ENCODE measurements around the gene ZBTB39. TPM values are rescaled to one million over a fixed set of nuclear protein-coding genes. Genes with fewer than 3 reads are reported as not detected.
A peak's percentile ranks its signal among the peaks of the same experiment; 100 is the strongest.

The ZBTB39 gene
- total and polyA plus RNA-seq, 2 donors from 2014 or later = 1.4 to 6.6 TPM

- H3K9ac ChIP-seq (ENCODE audit: low read length in 3 of 3) = no peak overlapping the region
- H3K9me3 ChIP-seq (ENCODE audit: control insufficient read depth in 2 of 3, insufficient read depth in 1 of 3, low read length in 3 of 3) = no peaks in the 10 kb centered on the region
- intact Hi-C loops (cut with DNase I) = loop anchor here (10.0 kb wide), 1 partner anchor 229 kb away; the partner anchor contains the start of gene HSD17B6
- no peak for TF ChIP-seq CTCF (IDR thresholded peaks at IDR 0.05; ENCODE audit: borderline replicate concordance, extremely low read depth, insufficient read depth)
- no peaks in the 10 kb centered on the region for H3K27me3 ChIP-seq (ENCODE audit: control insufficient read depth, insufficient read depth, low read length)
- FAIRE-seq = no peak
- no peak overlapping the region for H3K4me3 ChIP-seq (ENCODE audit: low read length in 3 of 3)
- peak overlapping the region in 1 of 2 donors; percentile 5 for H3K27ac ChIP-seq (ENCODE audit: low read depth in 2 of 2, low read length in 2 of 2)
- DNase-seq = no peak
- H3K4me1 ChIP-seq (ENCODE audit: control insufficient read depth in 2 of 3, insufficient read depth in 2 of 3, low read depth in 1 of 3, low read length in 3 of 3) = peaks cover 0 to 9% (median 9%) of the 10 kb centered on the region in 3 donors
- peaks cover 0 to 2% (median 0%) of the 10 kb centered on the region in 3 donors for H3K36me3 ChIP-seq (ENCODE audit: control insufficient read depth in 2 of 3, insufficient read depth in 3 of 3, low read length in 3 of 3)
Measured at GRCh38 chr12:56994231-56994746, 12.1 kb downstream of the ZBTB39 start.

GRCh38 chr12:56993346-56993745 is 13.0 kb downstream of the ZBTB39 start:
- H3K36me3 ChIP-seq (ENCODE audit: control insufficient read depth in 2 of 3, insufficient read depth in 3 of 3, low read length in 3 of 3) = peaks cover 0 to 2% (median 0%) of the 10 kb centered on the region in 3 donors
- H3K4me3 ChIP-seq (ENCODE audit: low read length in 3 of 3) = no peak overlapping the region
- DNase-seq (no peak), FAIRE-seq (no peak)
- H3K9me3 ChIP-seq (ENCODE audit: control insufficient read depth in 2 of 3, insufficient read depth in 1 of 3, low read length in 3 of 3) = no peaks in the 10 kb centered on the region
- H3K27ac ChIP-seq (ENCODE audit: low read depth in 2 of 2, low read length in 2 of 2) = no peak overlapping the region
- H3K27me3 ChIP-seq (ENCODE audit: control insufficient read depth, insufficient read depth, low read length) = no peaks in the 10 kb centered on the region
- H3K4me1 ChIP-seq (ENCODE audit: control insufficient read depth in 2 of 3, insufficient read depth in 2 of 3, low read depth in 1 of 3, low read length in 3 of 3) = peaks cover 0 to 9% (median 9%) of the 10 kb centered on the region in 3 donors
- intact Hi-C loops (cut with DNase I) = loop anchor here (10.0 kb wide), 1 partner anchor 229 kb away; the partner anchor contains the start of gene HSD17B6
- TF ChIP-seq CTCF (IDR thresholded peaks at IDR 0.05; ENCODE audit: borderline replicate concordance, extremely low read depth, insufficient read depth) = no peak
- H3K9ac ChIP-seq (ENCODE audit: low read length in 3 of 3) = no peak overlapping the region

- H3K27ac ChIP-seq (ENCODE audit: low read depth in 2 of 2, low read length in 2 of 2) = peak overlapping the region; percentile 40 to 62
- H3K36me3 ChIP-seq (ENCODE audit: control insufficient read depth in 2 of 3, insufficient read depth in 3 of 3, low read length in 3 of 3) = no peaks in the 10 kb centered on the region
- TF ChIP-seq CTCF (IDR thresholded peaks at IDR 0.05; ENCODE audit: borderline replicate concordance, extremely low read depth, insufficient read depth) = no peak
- no peak overlapping the region for H3K4me3 ChIP-seq (ENCODE audit: low read length in 3 of 3)
- no peaks in the 10 kb centered on the region for H3K9me3 ChIP-seq (ENCODE audit: control insufficient read depth in 2 of 3, insufficient read depth in 1 of 3, low read length in 3 of 3)
- intact Hi-C loops (cut with DNase I) = loop anchor here (10.0 kb wide), 1 partner anchor 227 kb away; the partner anchor contains the start of gene HSD17B6
- H3K9ac ChIP-seq (ENCODE audit: low read length in 3 of 3) = no peak overlapping the region
- DNase-seq (peak in 1 of 5 donors; percentile 50), FAIRE-seq (no peak)
- H3K4me1 ChIP-seq (ENCODE audit: control insufficient read depth in 2 of 3, insufficient read depth in 2 of 3, low read depth in 1 of 3, low read length in 3 of 3) = peaks cover 0 to 9% (median 0%) of the 10 kb centered on the region in 3 donors
- H3K27me3 ChIP-seq (ENCODE audit: control insufficient read depth, insufficient read depth, low read length) = no peaks in the 10 kb centered on the region
Measured at GRCh38 chr12:56991319-56992246, 14.8 kb downstream of the ZBTB39 start.
